Panc1 (cell line): ENCODE results near the gene ZNF544.

Experiments
- CTCF ChIP-seq: fragments of 450-650 bp; IDR thresholded peaks from 2 replicates; pipeline ENCODE4 v1.5.1; 2017; ENCODE audit warnings: mild to moderate bottlenecking
- POLR2AphosphoS5 ChIP-seq: IDR thresholded peaks from 2 replicates; pipeline ENCODE4 v1.6.1; 2012; ENCODE audit warnings: mild to moderate bottlenecking, low read depth, low read length, moderate library complexity
- REST ChIP-seq, 2 experiments: IDR thresholded peaks; 2 replicates each; pipeline ENCODE4 v1.6.1; 2011 to 2012; ENCODE audit warnings: low read depth in 2 of 2, control low read depth in 1 of 2, low read length in 1 of 2, mild to moderate bottlenecking in 1 of 2, moderate library complexity in 1 of 2; ENCODE audit not compliant: insufficient read depth in 1 of 2
- SIN3A ChIP-seq: IDR thresholded peaks from 2 replicates; pipeline ENCODE4 v1.6.1; 2012; ENCODE audit warnings: low read depth, mild to moderate bottlenecking, low read length, moderate library complexity, borderline replicate concordance; ENCODE audit not compliant: insufficient read depth
- TCF7L2 ChIP-seq: IDR thresholded peaks from 2 replicates; pipeline ENCODE4 v1.6.1; 2011; ENCODE audit warnings: mild to moderate bottlenecking, low read depth, low read length, inconsistent platforms

- no peak for TF ChIP-seq SIN3A
- no peak for TF ChIP-seq CTCF
- no peak for TF ChIP-seq POLR2AphosphoS5
- no peak for TF ChIP-seq TCF7L2
- TF ChIP-seq REST (IDR thresholded peaks at IDR 0.05; ENCODE audit: insufficient read depth in 1 of 2, low read depth in 2 of 2, low read length in 1 of 2): no peak
Measured at GRCh38 chr19:58243351-58243750, 14.6 kb downstream of the ZNF544 start.
